Thyroid gland (tissue), 4 donors: ENCODE data around the gene MCEMP1. TPM values are rescaled to one million over a fixed set of nuclear protein-coding genes. Genes with fewer than 3 reads are reported as not detected.
A peak's percentile ranks its signal among the peaks of the same experiment; 100 is the strongest.

Experiments used
- DNase-seq, 2 donors: peaks; one replicate each; pipeline ENCODE4 v3.0.0-alpha.2; 2019
- H3K27ac ChIP-seq, 3 donors: fragments of 200-600 bp; sonication (generic); 1 replicate in 2 of 3; 2 replicates in 1 of 3; pipeline ENCODE4 v1.5.1; 2016 to 2019; ENCODE audit warnings: mild to moderate bottlenecking in 1 of 3, moderate library complexity in 1 of 3
- H3K27me3 ChIP-seq: fragments of 200-600 bp; sonication (generic); one replicate; pipeline ENCODE4 v1.5.1; 2019
- H3K36me3 ChIP-seq, 2 donors: fragments of 200-600 bp; sonication (generic); one replicate each; pipeline ENCODE4 v1.5.1; 2016 to 2019
- H3K4me1 ChIP-seq, 2 donors: fragments of 200-600 bp; sonication (generic); one replicate each; pipeline ENCODE4 v1.5.1; 2017 to 2019
- H3K4me3 ChIP-seq, 3 donors: fragments of 200-600 bp; sonication (generic); replicated peaks in 1 of 3; 1 replicate in 2 of 3; 2 replicates in 1 of 3; pipeline ENCODE4 v1.5.1; 2016; ENCODE audit warnings: mild to moderate bottlenecking in 1 of 3
- H3K9me3 ChIP-seq: fragments of 200-600 bp; sonication (generic); one replicate; pipeline ENCODE4 v1.5.1; 2017
- POLR2A ChIP-seq, 2 donors: fragments of 450-650 bp; IDR thresholded peaks; one replicate each; pipeline ENCODE4 v1.6.1; 2017; ENCODE audit warnings: antibody characterized with exemption in 2 of 2, mild to moderate bottlenecking in 2 of 2, moderate library complexity in 1 of 2
- WGBS, 2 donors: methylation state at CpG; one replicate each; pipeline ENCODE4 v1.1.5; 2017; 5-methylcytosine and 5-hydroxymethylcytosine counted together
- intact Hi-C: fragments of 100-400 bp; cut with DNase I; formaldehyde crosslinking; loops from one replicate; pipeline ENCODE4 v1.15.1; 2023
- total RNA-seq, 4 donors: library from RNA; depleted of rRNA; stranded (reverse); fragments of >200 nt; gene quantifications; one replicate each; pipeline ENCODE4 v1.2.3, GENCODE V29; 2016
- TF ChIP-seq, protein P1 (sequence below), 6 experiments: fragments of 200-600 bp in 3 of 6; fragments of 450-650 bp in 3 of 6; sonication (generic) in 3 of 6; IDR thresholded peaks; one replicate each; pipeline ENCODE4 v1.5.1; 2016 to 2019; ENCODE audit warnings: antibody characterized with exemption in 6 of 6, mild to moderate bottlenecking in 2 of 6, inconsistent platforms in 1 of 6, moderate library complexity in 1 of 6

MCEMP1 gene
- total RNA-seq, 4 donors from 2014 or later = 0.54 to 1.7 TPM; not detected in 2

DNA sequence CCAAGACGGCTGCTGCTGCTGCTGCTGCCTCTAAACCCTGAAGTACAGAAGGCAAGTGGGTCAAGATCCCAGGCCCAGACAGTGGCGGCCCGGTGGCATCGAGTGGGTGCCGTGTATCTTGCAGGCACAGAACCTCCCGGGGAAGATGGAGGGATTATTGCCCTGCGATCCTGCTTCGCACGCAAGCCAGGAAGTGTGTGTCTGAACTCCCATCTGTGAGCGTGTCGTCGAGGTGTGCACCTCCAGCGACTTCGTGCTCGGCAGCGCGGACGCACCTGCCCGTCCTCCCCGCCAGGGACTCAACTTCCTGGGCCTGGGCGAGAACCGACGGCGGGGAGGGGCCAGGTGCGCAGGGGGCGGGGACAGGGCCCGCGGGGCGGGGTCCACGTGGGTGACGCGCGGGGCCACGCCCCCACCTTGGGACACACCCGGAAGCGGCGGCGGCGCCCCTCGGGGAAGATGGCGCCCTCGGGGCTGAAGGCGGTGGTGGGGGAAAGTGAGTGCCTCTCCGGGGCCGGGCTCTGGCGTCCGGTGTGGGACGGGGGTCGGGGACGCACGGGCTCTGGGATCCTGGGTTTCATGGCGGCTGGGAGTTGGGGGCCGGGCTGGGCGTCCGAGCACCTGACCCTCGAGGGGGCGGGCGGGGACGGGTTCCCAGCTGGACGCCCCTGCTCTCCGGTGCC, 40.1 kb upstream of the MCEMP1 start, which contains the start of gene STXBP2:
Gene STXBP2, plus strand, starts transcription at position 420 of the 683 bp plus-strand sequence. Its CDS starts 40 bp downstream, at position 460.
- H3K4me3 ChIP-seq = peak within 1 kb of the TSS; percentile 33 to 73 (median 48)
- H3K27me3 ChIP-seq = no peaks in the 10 kb centered on the region
- TF ChIP-seq, protein P1, sequence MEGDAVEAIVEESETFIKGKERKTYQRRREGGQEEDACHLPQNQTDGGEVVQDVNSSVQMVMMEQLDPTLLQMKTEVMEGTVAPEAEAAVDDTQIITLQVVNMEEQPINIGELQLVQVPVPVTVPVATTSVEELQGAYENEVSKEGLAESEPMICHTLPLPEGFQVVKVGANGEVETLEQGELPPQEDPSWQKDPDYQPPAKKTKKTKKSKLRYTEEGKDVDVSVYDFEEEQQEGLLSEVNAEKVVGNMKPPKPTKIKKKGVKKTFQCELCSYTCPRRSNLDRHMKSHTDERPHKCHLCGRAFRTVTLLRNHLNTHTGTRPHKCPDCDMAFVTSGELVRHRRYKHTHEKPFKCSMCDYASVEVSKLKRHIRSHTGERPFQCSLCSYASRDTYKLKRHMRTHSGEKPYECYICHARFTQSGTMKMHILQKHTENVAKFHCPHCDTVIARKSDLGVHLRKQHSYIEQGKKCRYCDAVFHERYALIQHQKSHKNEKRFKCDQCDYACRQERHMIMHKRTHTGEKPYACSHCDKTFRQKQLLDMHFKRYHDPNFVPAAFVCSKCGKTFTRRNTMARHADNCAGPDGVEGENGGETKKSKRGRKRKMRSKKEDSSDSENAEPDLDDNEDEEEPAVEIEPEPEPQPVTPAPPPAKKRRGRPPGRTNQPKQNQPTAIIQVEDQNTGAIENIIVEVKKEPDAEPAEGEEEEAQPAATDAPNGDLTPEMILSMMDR (IDR thresholded peaks at IDR 0.05) = peak in 3 of 6 experiments; percentile 33 to 57 (median 34)
- TF ChIP-seq POLR2A (IDR thresholded peaks at IDR 0.05) = peak in 1 of 2 donors; percentile 64
- H3K9me3 ChIP-seq = no peaks in the 10 kb centered on the region
- peak within 1 kb of the TSS; percentile 42 to 78 (median 58) for H3K27ac ChIP-seq
- DNase-seq = peak; percentile 84 to 85
- intact Hi-C loops = loop anchor here (5.0 kb wide), 1 partner anchor 45 kb away; the partner anchor contains the start of gene TRAPPC5
- 6 to 50% methylated on average over 4 to 25 of the region's 61 CpGs for WGBS, 2 donors
- peaks cover 4 to 15% of the 10 kb centered on the region in 2 donors for H3K4me1 ChIP-seq
- no peaks in the 10 kb centered on the region for H3K36me3 ChIP-seq

DNA sequence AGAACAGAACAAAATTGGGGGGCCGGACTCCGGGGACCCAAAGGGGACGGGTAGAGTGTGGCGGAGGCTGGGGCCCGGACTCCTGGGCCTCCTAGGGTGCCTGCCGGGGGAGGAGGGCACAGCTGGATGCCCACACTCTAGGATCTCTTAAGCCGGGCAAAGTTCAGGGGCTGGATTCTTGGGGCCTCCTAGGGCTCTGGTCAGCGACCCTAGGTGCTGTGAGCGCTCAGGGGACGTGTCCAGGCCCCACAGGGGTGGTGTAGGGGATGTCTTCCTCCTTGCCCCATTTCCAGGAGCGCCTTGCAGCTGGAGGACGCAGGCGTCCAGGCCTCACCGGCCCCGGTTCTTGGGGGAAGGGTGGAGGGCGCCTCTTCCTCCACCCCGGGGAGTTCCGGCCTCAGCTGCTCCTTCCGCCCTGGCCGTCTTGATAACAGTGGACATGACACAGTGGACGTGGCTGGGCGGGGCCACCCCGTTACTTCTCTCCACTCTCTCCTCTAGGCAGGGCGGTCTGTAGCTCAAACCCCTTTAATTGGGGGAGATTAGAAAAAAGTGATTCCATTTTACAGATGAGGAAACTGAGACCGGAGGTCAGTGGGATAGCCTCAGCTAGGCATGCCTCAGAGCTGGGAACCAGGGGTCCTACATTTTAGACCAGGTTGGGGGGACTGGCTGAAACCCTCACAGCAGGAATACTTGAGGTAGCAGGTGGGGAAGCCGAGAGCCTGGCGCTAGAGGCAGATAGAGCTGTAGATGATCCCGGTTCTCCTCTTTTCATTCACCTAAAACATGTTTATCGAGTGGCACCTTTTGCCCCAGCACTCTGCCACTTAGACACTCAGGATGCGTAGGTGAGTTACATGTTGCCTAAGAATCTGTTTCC, 39.3 kb upstream of the MCEMP1 start:
- peak; percentile 25 to 39 for DNase-seq
- 44% methylated on average over 20 to 26 of the region's 30 CpGs for WGBS, 2 donors
- no peak for TF ChIP-seq POLR2A (IDR thresholded peaks at IDR 0.05)
- TF ChIP-seq, protein P1 (IDR thresholded peaks at IDR 0.05) = no peak
- Histone ChIP-seq H3K4me1 (peaks cover 4 to 15% of the 10 kb centered on the region in 2 donors), H3K9me3 (no peaks in the 10 kb centered on the region), H3K27me3 (no peaks in the 10 kb centered on the region), H3K27ac (peak overlapping the region; percentile 42 to 78 (median 58)), H3K4me3 (peak overlapping the region; percentile 33 to 73 (median 48)), H3K36me3 (no peaks in the 10 kb centered on the region)
- intact Hi-C loops = loop anchor here (5.0 kb wide), 1 partner anchor 45 kb away; the partner anchor contains the start of gene TRAPPC5

DNA sequence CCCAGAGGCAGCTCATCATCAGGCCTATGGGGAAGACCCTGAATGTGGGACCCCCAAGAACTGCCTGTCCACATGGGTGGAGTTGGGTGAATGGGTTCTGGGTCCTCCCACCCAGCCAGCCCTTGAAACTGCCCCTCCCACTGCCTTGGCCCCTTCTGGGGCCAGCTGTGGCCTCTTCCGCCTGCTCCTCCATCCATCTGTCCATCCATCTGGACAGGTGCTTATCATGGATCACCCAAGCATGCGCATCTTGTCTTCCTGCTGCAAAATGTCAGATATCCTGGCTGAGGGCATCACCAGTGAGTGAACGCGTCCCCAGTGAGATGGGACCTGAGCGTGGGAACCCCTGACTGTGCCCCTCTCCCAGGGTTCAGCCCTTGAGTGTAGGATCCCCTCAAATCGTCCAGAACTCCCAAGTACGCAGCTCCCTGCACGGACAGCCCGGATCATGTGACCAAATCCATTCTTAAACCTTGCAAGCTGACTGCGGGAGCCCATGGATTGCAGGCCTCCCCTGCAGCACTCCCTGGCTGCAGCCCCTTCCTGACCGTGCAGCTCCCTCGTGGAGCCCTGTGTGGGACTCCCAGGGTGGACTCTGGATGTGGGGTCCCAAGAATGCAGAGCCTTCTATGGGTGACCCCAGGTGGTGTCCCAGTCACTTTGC, 38.0 kb upstream of the MCEMP1 start:
- Histone ChIP-seq H3K4me1 (peaks cover 4 to 15% of the 10 kb centered on the region in 2 donors), H3K27me3 (no peaks in the 10 kb centered on the region), H3K4me3 (no peak overlapping the region), H3K36me3 (no peaks in the 10 kb centered on the region), H3K9me3 (no peaks in the 10 kb centered on the region), H3K27ac (no peak overlapping the region)
- TF ChIP-seq POLR2A (IDR thresholded peaks at IDR 0.05) = no peak
- TF ChIP-seq, protein P1 (IDR thresholded peaks at IDR 0.05) = no peak
- 75 to 79% methylated on average over 10 to 12 of the region's 12 CpGs for WGBS, 2 donors
- intact Hi-C loops = loop anchor here (5.0 kb wide), 1 partner anchor 43 kb away; the partner anchor contains the start of gene TRAPPC5
- no peak for DNase-seq

DNA sequence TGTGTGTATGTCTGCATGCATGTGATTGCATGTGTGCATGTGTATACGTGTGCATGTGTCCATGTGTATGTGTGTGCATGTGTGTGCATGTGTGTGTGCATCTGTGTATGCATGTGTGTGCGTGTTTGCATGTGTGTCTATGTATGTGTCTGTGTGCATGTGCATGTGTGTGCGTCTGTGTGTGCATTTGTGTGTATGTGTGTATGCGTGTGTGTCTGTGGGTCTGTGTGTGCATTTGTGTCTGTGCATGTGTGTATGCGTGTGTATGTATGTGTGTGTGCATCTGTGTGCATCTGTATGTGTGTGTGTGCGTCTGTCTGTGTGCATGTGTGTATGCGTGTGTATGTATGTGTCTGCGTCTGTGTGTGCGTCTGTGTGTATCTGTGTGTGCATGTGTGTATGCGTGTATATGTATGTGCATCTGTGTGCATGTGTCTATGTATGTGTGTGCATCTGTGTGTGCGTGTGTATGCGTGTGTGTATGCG, 37.0 kb upstream of the MCEMP1 start:
- DNase-seq = no peak
- Histone ChIP-seq H3K9me3 (no peaks in the 10 kb centered on the region), H3K4me3 (no peak overlapping the region), H3K4me1 (peaks cover 4 to 15% of the 10 kb centered on the region in 2 donors), H3K36me3 (no peaks in the 10 kb centered on the region), H3K27me3 (no peaks in the 10 kb centered on the region), H3K27ac (no peak overlapping the region)
- intact Hi-C loops = loop anchor here (5.0 kb wide), 1 partner anchor 42 kb away; the partner anchor contains the start of gene TRAPPC5
- WGBS, 2 donors = 94 to 95% methylated on average over 13 of the region's 13 CpGs
- TF ChIP-seq, protein P1 (IDR thresholded peaks at IDR 0.05) = no peak
- TF ChIP-seq POLR2A (IDR thresholded peaks at IDR 0.05) = no peak
